Limb (tissue), 2 donors: ENCODE data around the gene MX2.
"Not testable (repeated sequence)": the region's sequence is repeated elsewhere in the genome, so short reads cannot be mapped to it uniquely, and the experiment has no call there.

Experiments used
- DNase-seq, 2 donors: peaks; one replicate each; pipeline ENCODE4 v3.0.0-alpha.2; 2016; ENCODE audit errors: extremely low spot score in 2 of 2

The MX2 gene

GRCh38 chr21:41338455-41338854 is 23.4 kb upstream of the MX2 start:
- no peak for DNase-seq

- no peak for DNase-seq
Measured at GRCh38 chr21:41342035-41342434, 19.8 kb upstream of the MX2 start.

- no peak for DNase-seq
Measured at GRCh38 chr21:41344146-41344545, 17.7 kb upstream of the MX2 start.

GRCh38 chr21:41345356-41345755 is 16.5 kb upstream of the MX2 start:
- no peak for DNase-seq

GRCh38 chr21:41345934-41346685 is 15.7 kb upstream of the MX2 start:
- no peak for DNase-seq

- no peak for DNase-seq
Measured at GRCh38 chr21:41346758-41347157, 15.1 kb upstream of the MX2 start.

GRCh38 chr21:41348434-41348833 is 13.4 kb upstream of the MX2 start:
- no peak for DNase-seq

GRCh38 chr21:41349126-41349525 is 12.7 kb upstream of the MX2 start:
- no peak for DNase-seq

GRCh38 chr21:41349619-41350390 is 12.0 kb upstream of the MX2 start:
- no peak for DNase-seq

GRCh38 chr21:41350436-41351155 is 11.2 kb upstream of the MX2 start:
- no peak for DNase-seq

- no peak for DNase-seq
Measured at GRCh38 chr21:41357546-41357945, 4.3 kb upstream of the MX2 start.

GRCh38 chr21:41358193-41359166 is 3.3 kb upstream of the MX2 start:
- no peak for DNase-seq

- DNase-seq: no peak
Measured at GRCh38 chr21:41359286-41359685, 2.5 kb upstream of the MX2 start.

- DNase-seq: not testable (repeated sequence)
Measured at GRCh38 chr21:41359754-41360071, 2.1 kb upstream of the MX2 start.

- no peak for DNase-seq
Measured at GRCh38 chr21:41360072-41360821, 1.6 kb upstream of the MX2 start.

- no peak for DNase-seq
Measured at GRCh38 chr21:41361053-41361785, 608 bp upstream of the MX2 start.

- DNase-seq: no peak
Measured at GRCh38 chr21:41362605-41363369, 960 bp downstream of the MX2 start.

GRCh38 chr21:41363370-41364270 is 1.8 kb downstream of the MX2 start:
- no peak for DNase-seq
